SK-N-SH treated with all-trans-retinoic acid at 6 μM for 48 hours (cell line): Measurements from ENCODE around the gene CAD.

Experiments
- ATAC-seq: fragments of 200-7000 bp; cut with Tn5 transposase; 3 replicates; pipeline ENCODE4 v1.9.1; 2020; ENCODE audit warnings: mild to moderate bottlenecking, moderate library complexity
- BACH2 ChIP-seq: fragments of 250-450 bp; sonication (Bioruptor Pico); IDR thresholded peaks from 2 replicates; pipeline ENCODE4 v1.9.0; 2021; ENCODE audit warnings: mild to moderate bottlenecking, borderline replicate concordance
- CSDC2 ChIP-seq: fragments of 250-450 bp; sonication (Bioruptor Pico); IDR thresholded peaks from 2 replicates; pipeline ENCODE4 v1.5.0; 2020; ENCODE audit warnings: mild to moderate bottlenecking, moderate library complexity
- GLIS3 ChIP-seq: fragments of 250-450 bp; sonication (Bioruptor Pico); IDR thresholded peaks from 2 replicates; pipeline ENCODE4 v1.5.0; 2020; ENCODE audit warnings: mild to moderate bottlenecking, moderate library complexity
- ISL1 ChIP-seq: fragments of 250-450 bp; sonication (Bioruptor Pico); IDR thresholded peaks from 2 replicates; pipeline ENCODE4 v2.1.2; 2022; ENCODE audit warnings: mild to moderate bottlenecking, moderate library complexity
- OSR1 ChIP-seq: fragments of 250-450 bp; sonication (Bioruptor Pico); IDR thresholded peaks from 2 replicates; pipeline ENCODE4 v1.8.0; 2022; ENCODE audit warnings: moderate library complexity, mild to moderate bottlenecking, inconsistent platforms
- POU6F1 ChIP-seq: fragments of 250-450 bp; sonication (Bioruptor Pico); IDR thresholded peaks from 2 replicates; pipeline ENCODE4 v1.8.0; 2021; ENCODE audit warnings: low read depth, mild to moderate bottlenecking, moderate library complexity, borderline replicate concordance
- PPARA ChIP-seq: fragments of 250-450 bp; sonication (Bioruptor Pico); IDR thresholded peaks from 2 replicates; pipeline ENCODE4 v1.5.0; 2020; ENCODE audit warnings: mild to moderate bottlenecking, borderline replicate concordance
- RARB ChIP-seq: fragments of 250-450 bp; sonication (Bioruptor Pico); IDR thresholded peaks from 2 replicates; pipeline ENCODE4 v1.8.0; 2021; ENCODE audit warnings: mild to moderate bottlenecking, moderate library complexity
- SNAI2 ChIP-seq: fragments of 250-450 bp; sonication (Bioruptor Pico); IDR thresholded peaks from 2 replicates; pipeline ENCODE4 v1.5.0; 2020; ENCODE audit warnings: mild to moderate bottlenecking, moderate library complexity
- TCF4 ChIP-seq: fragments of 250-450 bp; sonication (Bioruptor Pico); IDR thresholded peaks from 2 replicates; pipeline ENCODE4 v1.8.0; 2021; ENCODE audit warnings: mild to moderate bottlenecking, moderate library complexity, borderline replicate concordance
- TOX ChIP-seq: fragments of 250-450 bp; sonication (Bioruptor Pico); IDR thresholded peaks from 2 replicates; pipeline ENCODE4 v1.8.0; 2021; ENCODE audit warnings: mild to moderate bottlenecking, moderate library complexity, borderline replicate concordance
- ZC3H10 ChIP-seq: fragments of 250-450 bp; sonication (Bioruptor Pico); IDR thresholded peaks from 2 replicates; pipeline ENCODE4 v1.5.1; 2021; ENCODE audit warnings: mild to moderate bottlenecking, moderate library complexity
- ZFP3 ChIP-seq: fragments of 250-450 bp; sonication (Bioruptor Pico); IDR thresholded peaks from 2 replicates; pipeline ENCODE4 v1.5.0; 2020; ENCODE audit warnings: mild to moderate bottlenecking, moderate library complexity
- ZFP30 ChIP-seq: fragments of 450-650 bp; formaldehyde crosslinking; IDR thresholded peaks from 2 replicates; pipeline ENCODE4 v1.5.0; 2022; ENCODE audit warnings: mild to moderate bottlenecking, moderate library complexity
- ZNF565 ChIP-seq: fragments of 450-650 bp; formaldehyde crosslinking; conservative IDR thresholded peaks from 2 replicates; pipeline ENCODE4 v1.5.0; 2020; ENCODE audit warnings: low read depth, mild to moderate bottlenecking, moderate library complexity
- ZNF70 ChIP-seq: fragments of 450-650 bp; formaldehyde crosslinking; IDR thresholded peaks from 2 replicates; pipeline ENCODE4 v1.5.0; 2020; ENCODE audit warnings: mild to moderate bottlenecking, moderate library complexity
- ZNF8 ChIP-seq: fragments of 450-650 bp; formaldehyde crosslinking; IDR thresholded peaks from 2 replicates; pipeline ENCODE4 v1.5.0; 2020; ENCODE audit warnings: mild to moderate bottlenecking, moderate library complexity
- TF ChIP-seq, protein P1 (sequence below): fragments of 250-450 bp; sonication (Bioruptor Pico); IDR thresholded peaks from 2 replicates; pipeline ENCODE4 v1.5.0; 2020; ENCODE audit warnings: mild to moderate bottlenecking, moderate library complexity
- TF ChIP-seq, protein P2 (sequence below): fragments of 250-450 bp; sonication (Bioruptor Pico); IDR thresholded peaks from 2 replicates; pipeline ENCODE4 v1.8.0; 2020; ENCODE audit warnings: mild to moderate bottlenecking, moderate library complexity, borderline replicate concordance
- TF ChIP-seq, protein P3 (sequence below): fragments of 250-450 bp; sonication (Bioruptor Pico); IDR thresholded peaks from 2 replicates; pipeline ENCODE4 v1.5.1; 2020; ENCODE audit warnings: low read depth, mild to moderate bottlenecking, moderate library complexity

CAD gene

GRCh38 chr2:27217173-27218121 is at the start of gene CAD:
CAD (plus strand) TSS chr2:27217369; CDS start chr2:27217552, 183 bp downstream.
- peak; percentile 90 for ATAC-seq
- TF ChIP-seq SNAI2 (CRISPR knock-in tag) (no peak), GLIS3 (CRISPR knock-in tag) (peak; percentile 37; the same call in 1 of the 2 replicates), ZFP3 (CRISPR knock-in tag) (peak; percentile 100), TOX (CRISPR knock-in tag) (no peak), CSDC2 (CRISPR knock-in tag) (no peak)

- TF ChIP-seq ZNF70 (CRISPR knock-in tag) (no peak), SNAI2 (CRISPR knock-in tag) (no peak), ZNF8 (CRISPR knock-in tag) (no peak), ZNF565 (CRISPR knock-in tag) (no peak), TOX (CRISPR knock-in tag) (no peak), BACH2 (CRISPR knock-in tag) (no peak)
- TF ChIP-seq, protein P1, sequence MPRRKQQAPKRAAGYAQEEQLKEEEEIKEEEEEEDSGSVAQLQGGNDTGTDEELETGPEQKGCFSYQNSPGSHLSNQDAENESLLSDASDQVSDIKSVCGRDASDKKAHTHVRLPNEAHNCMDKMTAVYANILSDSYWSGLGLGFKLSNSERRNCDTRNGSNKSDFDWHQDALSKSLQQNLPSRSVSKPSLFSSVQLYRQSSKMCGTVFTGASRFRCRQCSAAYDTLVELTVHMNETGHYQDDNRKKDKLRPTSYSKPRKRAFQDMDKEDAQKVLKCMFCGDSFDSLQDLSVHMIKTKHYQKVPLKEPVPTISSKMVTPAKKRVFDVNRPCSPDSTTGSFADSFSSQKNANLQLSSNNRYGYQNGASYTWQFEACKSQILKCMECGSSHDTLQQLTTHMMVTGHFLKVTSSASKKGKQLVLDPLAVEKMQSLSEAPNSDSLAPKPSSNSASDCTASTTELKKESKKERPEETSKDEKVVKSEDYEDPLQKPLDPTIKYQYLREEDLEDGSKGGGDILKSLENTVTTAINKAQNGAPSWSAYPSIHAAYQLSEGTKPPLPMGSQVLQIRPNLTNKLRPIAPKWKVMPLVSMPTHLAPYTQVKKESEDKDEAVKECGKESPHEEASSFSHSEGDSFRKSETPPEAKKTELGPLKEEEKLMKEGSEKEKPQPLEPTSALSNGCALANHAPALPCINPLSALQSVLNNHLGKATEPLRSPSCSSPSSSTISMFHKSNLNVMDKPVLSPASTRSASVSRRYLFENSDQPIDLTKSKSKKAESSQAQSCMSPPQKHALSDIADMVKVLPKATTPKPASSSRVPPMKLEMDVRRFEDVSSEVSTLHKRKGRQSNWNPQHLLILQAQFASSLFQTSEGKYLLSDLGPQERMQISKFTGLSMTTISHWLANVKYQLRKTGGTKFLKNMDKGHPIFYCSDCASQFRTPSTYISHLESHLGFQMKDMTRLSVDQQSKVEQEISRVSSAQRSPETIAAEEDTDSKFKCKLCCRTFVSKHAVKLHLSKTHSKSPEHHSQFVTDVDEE (CRISPR knock-in tag), result no peak
These were observed 46.4 kb upstream of the CAD start for GRCh38 chr2:27170581-27171337.

DNA sequence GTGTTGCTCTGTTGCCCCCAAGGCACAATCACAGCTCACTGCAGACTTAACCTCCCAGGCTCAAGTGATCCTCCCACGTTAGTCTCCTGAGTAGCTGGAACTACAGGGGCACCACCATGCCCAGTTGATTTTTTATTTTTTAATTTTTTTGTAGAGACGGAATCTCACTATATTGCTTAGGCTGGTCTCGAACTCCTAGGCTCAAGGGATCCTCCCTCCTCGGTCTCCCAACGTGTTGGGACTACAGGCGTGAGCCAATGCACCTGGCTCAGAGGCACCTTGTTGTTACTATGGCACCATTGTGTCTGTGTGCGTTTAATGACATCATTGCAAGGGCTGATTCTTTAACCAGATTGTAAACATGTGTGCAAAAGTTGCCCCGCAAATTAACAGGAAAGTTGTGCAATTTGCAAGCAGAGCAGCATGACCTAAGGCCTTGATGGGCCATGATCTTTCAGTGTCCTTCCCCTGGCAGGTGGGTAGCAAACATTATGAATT is 45.8 kb upstream of the CAD start:
- no peak for ATAC-seq
- no peak for TF ChIP-seq ZFP30 (CRISPR knock-in tag)
- no peak for TF ChIP-seq TCF4
- no peak for TF ChIP-seq PPARA (CRISPR knock-in tag)
- TF ChIP-seq ISL1, result no peak
- TF ChIP-seq RARB (CRISPR knock-in tag), result no peak
- TF ChIP-seq GLIS3 (CRISPR knock-in tag), result no peak
- TF ChIP-seq POU6F1 (CRISPR knock-in tag), result no peak
- TF ChIP-seq TOX (CRISPR knock-in tag), result no peak
- TF ChIP-seq, protein P2, sequence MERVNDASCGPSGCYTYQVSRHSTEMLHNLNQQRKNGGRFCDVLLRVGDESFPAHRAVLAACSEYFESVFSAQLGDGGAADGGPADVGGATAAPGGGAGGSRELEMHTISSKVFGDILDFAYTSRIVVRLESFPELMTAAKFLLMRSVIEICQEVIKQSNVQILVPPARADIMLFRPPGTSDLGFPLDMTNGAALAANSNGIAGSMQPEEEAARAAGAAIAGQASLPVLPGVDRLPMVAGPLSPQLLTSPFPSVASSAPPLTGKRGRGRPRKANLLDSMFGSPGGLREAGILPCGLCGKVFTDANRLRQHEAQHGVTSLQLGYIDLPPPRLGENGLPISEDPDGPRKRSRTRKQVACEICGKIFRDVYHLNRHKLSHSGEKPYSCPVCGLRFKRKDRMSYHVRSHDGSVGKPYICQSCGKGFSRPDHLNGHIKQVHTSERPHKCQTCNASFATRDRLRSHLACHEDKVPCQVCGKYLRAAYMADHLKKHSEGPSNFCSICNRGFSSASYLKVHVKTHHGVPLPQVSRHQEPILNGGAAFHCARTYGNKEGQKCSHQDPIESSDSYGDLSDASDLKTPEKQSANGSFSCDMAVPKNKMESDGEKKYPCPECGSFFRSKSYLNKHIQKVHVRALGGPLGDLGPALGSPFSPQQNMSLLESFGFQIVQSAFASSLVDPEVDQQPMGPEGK (CRISPR knock-in tag), result no peak
- no peak for TF ChIP-seq CSDC2 (CRISPR knock-in tag)
- no peak for TF ChIP-seq BACH2 (CRISPR knock-in tag)
- no peak for TF ChIP-seq ZFP3 (CRISPR knock-in tag)
- no peak for TF ChIP-seq ZNF8 (CRISPR knock-in tag)
- TF ChIP-seq OSR1, result no peak
- TF ChIP-seq ZC3H10 (CRISPR knock-in tag), result no peak
- TF ChIP-seq, protein P3, sequence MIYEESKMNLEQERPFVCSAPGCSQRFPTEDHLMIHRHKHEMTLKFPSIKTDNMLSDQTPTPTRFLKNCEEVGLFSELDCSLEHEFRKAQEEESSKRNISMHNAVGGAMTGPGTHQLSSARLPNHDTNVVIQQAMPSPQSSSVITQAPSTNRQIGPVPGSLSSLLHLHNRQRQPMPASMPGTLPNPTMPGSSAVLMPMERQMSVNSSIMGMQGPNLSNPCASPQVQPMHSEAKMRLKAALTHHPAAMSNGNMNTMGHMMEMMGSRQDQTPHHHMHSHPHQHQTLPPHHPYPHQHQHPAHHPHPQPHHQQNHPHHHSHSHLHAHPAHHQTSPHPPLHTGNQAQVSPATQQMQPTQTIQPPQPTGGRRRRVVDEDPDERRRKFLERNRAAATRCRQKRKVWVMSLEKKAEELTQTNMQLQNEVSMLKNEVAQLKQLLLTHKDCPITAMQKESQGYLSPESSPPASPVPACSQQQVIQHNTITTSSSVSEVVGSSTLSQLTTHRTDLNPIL (CRISPR knock-in tag), result no peak

More at GRCh38 chr2:27170581-27171337, 46.4 kb upstream of the CAD start:
- ATAC-seq, result no peak; the same call in 2 of the 3 replicates
